GM19035 (cell line): ENCODE results near the gene CABP4.

Experiments used
- ATAC-seq: cut with Tn5 transposase; IDR thresholded peaks from one replicate; pipeline ENCODE4 v1.9.1; 2021; ENCODE audit not compliant: unreplicated experiment

CABP4 gene

GRCh38 chr11:67435031-67435726 is 20.0 kb upstream of the CABP4 start:
- ATAC-seq: no peak

DNA sequence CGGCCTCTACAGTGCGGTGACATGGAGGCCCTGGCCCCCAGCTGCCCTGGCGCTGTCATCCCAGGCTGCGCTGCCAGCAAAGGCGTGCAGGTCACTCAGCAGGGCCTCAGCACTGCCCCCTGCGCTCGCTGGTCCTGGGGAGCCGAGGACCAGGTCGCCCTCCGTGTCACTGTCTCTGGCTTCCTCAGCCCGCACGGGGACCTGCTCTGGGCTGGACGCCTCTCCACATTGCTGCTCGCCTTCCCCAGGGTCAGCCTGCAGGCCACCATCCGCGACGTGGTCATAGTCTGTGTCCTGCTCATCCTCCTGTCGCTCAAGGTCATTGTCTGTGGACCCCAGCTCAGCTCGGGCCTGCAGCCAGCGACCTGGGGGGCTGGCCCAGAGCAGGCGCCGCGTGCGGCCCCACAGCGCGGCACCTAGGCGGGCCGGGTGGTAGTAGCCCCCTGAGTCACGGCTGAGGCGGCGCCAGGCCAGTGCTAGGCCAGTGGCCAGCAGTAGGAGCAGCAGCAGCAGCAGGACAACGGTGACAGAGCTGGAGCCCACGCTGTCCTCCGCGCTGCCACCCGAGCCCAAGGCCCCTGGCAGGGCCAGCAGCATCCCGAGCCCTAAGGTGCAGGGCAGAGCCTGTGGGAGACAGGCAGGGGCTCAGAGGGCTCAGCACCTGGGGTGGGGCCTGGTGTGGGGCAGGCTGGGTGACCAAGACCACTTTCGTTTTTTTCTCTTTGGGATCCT is 19.3 kb upstream of the CABP4 start:
- no peak for ATAC-seq

DNA sequence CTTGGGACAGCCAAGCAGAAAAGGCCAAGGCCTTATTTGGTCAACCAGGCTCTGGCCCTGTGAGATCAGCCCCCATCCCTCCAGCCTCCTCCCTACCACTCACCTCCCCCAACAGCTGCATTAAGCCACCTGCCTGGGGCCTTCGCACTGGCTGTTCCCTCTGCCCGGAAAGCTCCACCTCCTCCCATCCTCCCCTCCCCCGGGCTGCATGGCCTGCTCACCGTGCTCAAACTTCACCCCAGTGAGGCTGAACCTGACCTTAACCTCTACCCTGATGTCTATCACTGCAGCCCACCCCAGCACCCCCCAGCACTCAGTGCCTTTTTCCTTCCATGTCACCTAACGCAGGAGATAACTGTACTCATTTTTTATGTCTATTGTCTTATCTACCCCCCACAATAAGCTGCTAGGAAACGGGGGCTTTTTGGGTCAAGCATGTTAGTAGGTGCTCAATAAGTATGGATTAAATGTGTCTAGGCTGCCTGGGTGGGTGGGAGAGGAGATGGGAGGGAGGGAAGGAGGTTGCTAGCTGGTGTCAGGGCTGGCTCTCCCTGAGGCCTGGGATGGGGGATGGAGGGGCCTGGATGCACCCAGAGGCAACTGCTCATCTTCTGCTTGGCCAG is 18.6 kb upstream of the CABP4 start:
- ATAC-seq: no peak

DNA sequence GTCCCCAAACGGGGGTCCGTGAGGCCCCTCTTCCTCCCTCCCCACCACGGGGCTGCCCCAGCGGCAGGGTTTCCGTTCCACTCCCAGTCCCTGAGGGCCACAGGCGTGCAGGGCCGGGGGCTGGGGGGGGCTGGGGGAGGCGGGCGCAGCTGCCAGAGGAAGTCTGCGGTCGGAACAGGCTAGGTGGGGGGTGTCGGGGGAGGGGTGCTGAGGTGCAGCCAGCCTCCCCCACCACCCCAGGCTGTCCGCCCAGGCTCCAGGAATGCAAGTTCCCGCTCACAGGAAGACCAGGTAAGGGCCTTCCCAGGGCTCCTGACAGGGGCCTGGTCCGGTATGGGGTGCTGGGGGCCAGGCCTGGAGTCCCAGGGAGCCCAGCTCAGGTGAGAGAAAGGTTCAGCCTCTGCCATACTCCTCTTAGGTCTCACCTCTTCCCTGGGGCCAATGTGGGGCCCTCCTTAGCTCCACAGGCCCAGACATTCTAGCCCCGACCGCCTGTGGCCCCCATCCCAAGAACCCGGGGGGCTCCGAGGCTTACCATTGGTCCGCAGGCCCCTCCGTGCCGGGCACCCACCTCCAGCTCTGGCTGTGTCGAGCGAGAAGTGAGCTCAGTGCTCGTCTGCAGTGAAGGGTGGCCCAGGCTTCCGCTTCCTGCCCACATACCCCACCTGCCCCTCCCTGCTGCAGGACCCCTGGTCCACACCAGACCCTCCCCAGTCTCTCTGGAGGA is 17.9 kb upstream of the CABP4 start, which contains the start of gene PTPRCAP:
Gene PTPRCAP, minus strand, starts transcription at position 601 of the 727 bp plus-strand sequence. Its CDS starts 63 bp downstream, at position 538.
- ATAC-seq: peak; percentile 32

- no peak for ATAC-seq
Observed at GRCh38 chr11:67437809-67438157, 17.4 kb upstream of the CABP4 start.

- ATAC-seq: no peak
Observed at GRCh38 chr11:67438158-67438902, 16.8 kb upstream of the CABP4 start.

- no peak for ATAC-seq
Observed at GRCh38 chr11:67439321-67440228, 15.6 kb upstream of the CABP4 start.

DNA sequence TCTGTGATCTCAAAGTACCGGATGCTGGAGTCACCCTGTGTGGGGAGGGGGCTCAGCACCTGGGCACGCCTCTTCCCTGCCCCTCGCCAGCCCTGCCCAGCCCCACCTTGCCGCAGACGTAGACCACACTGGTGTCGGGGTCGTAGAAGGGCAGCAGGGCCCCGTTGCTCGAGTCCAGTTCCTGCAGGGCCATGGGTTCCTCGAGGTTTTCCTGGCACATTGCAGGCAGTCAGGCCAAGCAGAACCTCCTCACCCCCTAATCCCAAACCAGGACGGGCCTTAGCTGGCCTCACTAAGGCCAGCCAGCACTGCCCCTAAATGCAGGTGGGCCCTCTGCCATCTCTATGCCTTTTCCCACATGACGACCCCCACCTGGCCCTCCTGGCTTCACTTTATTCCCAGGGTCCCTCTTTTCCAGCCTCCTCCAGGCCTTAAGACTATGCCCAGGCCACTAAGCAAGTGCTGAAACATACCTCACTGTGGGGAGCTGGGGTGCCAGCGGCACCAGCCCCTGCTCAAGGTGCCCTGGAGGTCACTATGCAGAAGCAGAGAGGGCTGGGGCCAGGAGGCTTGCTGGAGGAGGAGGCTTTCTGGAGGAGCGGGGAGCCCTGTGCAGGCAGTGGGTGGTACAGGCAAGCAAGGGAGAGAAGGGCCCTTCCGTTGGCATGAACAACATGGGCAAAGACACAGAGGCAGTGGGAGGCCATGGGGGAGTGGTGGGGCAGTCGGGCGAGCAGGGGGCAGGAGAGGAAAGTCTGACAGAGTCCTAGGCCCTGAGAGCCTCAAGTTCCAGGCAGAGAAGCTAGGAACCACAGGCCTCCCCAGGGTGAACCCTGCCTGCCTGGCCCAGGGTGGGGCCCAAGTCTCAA is 14.7 kb upstream of the CABP4 start:
- ATAC-seq: no peak

GRCh38 chr11:67441098-67441563 is 14.0 kb upstream of the CABP4 start:
- no peak for ATAC-seq

GRCh38 chr11:67441731-67442351 is 13.3 kb upstream of the CABP4 start:
- no peak for ATAC-seq

GRCh38 chr11:67442504-67443404 is 12.4 kb upstream of the CABP4 start:
- ATAC-seq: no peak

DNA sequence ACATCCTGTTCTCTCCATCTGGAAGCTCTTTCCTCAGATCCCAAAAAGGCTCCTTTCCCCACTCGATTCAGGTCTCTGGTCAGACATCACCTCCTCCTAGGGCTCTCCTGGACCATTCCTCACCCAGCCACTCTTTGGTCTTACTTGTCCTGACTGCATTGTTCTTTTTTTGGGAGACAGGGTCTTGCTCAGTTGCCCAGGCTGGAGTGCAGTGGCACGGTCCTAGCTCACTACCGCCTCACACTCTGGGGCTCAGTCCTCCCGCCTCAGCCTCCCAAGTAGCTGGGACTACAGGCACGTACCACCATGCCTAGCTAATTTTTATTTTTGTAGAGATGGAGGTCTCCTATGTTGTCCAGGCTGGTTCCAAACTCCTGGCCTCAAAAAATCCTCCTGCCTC is 9.6 kb upstream of the CABP4 start:
- ATAC-seq: no peak

DNA sequence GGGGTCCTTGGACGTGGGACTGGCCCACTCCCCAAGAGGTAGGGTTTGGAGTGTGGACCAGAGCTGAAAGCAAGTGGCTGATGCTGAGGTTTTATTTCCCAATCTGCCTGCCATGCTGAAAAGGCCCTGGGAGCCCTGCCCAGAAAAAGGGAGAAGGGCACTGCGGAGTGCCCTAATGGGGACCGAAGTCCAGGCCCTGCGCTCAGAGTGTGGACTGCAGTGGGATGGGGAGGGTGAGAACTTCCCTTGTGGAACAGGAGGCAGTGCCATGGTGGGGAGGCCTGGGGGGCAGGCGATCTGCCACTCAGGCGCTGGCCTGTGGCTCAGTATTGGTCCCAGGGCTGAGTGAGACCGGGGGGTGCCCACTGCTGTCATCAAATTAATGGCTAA is 6.9 kb upstream of the CABP4 start:
- no peak for ATAC-seq

GRCh38 chr11:67449116-67449844 is 5.9 kb upstream of the CABP4 start:
- no peak for ATAC-seq

DNA sequence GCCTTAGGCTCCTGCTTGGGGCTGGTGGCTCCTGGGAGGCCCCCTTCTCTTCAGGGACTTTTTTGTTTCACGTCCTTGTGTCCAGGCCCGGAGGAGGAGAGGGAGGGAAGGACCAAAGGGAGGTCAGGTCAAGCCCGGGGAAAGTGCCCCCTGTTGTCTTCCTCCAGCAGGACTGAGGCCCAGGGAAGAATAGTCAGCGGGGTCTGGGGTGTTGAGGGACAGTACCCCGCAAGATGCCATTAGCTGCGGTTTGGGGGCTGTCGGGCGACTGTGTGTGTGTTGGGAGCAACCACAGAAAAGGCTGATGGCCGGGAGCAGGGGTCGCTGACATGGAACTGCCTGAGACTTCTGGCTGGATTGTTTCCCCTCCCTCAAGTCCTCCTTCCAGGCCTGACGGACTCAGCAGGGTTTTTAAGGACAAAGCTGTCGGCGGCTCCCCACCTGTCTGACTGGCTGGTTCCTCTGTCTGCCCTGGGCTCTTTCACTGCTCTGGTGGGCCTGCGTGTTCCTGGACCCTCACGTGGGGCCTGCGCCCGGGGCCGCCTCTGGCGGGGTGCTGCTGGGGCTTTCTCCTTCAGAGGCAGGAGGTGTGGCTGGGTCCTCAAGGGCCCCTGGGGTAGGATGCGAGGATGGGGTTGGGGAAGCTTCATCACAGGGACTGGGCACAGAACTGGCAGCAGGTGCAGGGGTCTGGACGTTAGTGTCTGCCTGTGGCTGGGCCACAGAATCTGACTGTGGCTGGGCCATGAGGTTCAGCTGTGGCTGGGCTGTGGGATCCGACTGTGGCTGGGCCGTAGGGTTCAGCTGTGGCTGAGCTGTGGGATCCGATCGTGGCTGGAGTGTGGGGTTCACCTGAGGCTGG is 4.1 kb upstream of the CABP4 start:
- no peak for ATAC-seq

- no peak for ATAC-seq
Observed at GRCh38 chr11:67451658-67451976, 3.5 kb upstream of the CABP4 start.
